DOHH2 (cell line): ENCODE data around the gene CEP295NL.

Experiments used
- H3F3A ChIP-seq: fragments of 200-600 bp; sonication (generic), shearing (Covaris generic); 2 replicates; pipeline ENCODE4 v1.6.0; 2016; ENCODE audit warnings: antibody characterized with exemption, mild to moderate bottlenecking; ENCODE audit not compliant: control insufficient read depth, insufficient read depth
- H3K27ac ChIP-seq: fragments of 200-600 bp; sonication (generic); 2 replicates; pipeline ENCODE4 v1.5.1; 2014; ENCODE audit warnings: low read depth, mild to moderate bottlenecking, low read length, moderate library complexity
- H3K27me3 ChIP-seq: fragments of 200-600 bp; sonication (generic); 2 replicates; pipeline ENCODE4 v1.6.1; 2014; ENCODE audit warnings: mild to moderate bottlenecking, low read length, mixed read lengths; ENCODE audit not compliant: control insufficient read depth
- H3K36me3 ChIP-seq: fragments of 200-600 bp; sonication (generic); 2 replicates; pipeline ENCODE4 v1.6.1; 2014; ENCODE audit warnings: mild to moderate bottlenecking, low read length, moderate library complexity, mixed read lengths; ENCODE audit not compliant: control insufficient read depth
- H3K4me1 ChIP-seq: fragments of 200-600 bp; sonication (generic); 2 replicates; pipeline ENCODE4 v1.6.1; 2014; ENCODE audit warnings: mild to moderate bottlenecking, low read length, mixed read lengths; ENCODE audit not compliant: control insufficient read depth
- H3K4me2 ChIP-seq: fragments of 200-600 bp; sonication (generic); 2 replicates; pipeline ENCODE4 v1.6.0; 2014; ENCODE audit warnings: mild to moderate bottlenecking, low read length, moderate library complexity
- H3K4me3 ChIP-seq: fragments of 200-600 bp; sonication (generic); 2 replicates; pipeline ENCODE4 v1.5.1; 2014; ENCODE audit warnings: mild to moderate bottlenecking, low read length, mixed read lengths
- H3K79me2 ChIP-seq: fragments of 200-600 bp; sonication (generic); 2 replicates; pipeline ENCODE4 v1.6.1; 2014; ENCODE audit warnings: mild to moderate bottlenecking, low read length, mixed read lengths; ENCODE audit not compliant: control insufficient read depth
- H3K9me2 ChIP-seq: fragments of 200-600 bp; sonication (generic); replicated peaks from 2 replicates; pipeline ENCODE4 v1.6.1; 2014; ENCODE audit warnings: mild to moderate bottlenecking, low read length, mixed read lengths; ENCODE audit not compliant: control insufficient read depth
- H3K9me3 ChIP-seq: fragments of 200-600 bp; sonication (generic); 2 replicates; pipeline ENCODE4 v1.6.1; 2014; ENCODE audit warnings: antibody characterized with exemption, low read length, mixed read lengths; ENCODE audit not compliant: control insufficient read depth, insufficient read depth
- H4K20me1 ChIP-seq: fragments of 200-600 bp; sonication (generic); 2 replicates; pipeline ENCODE4 v1.6.0; 2014; ENCODE audit warnings: low read depth, mild to moderate bottlenecking, antibody characterized with exemption, low read length, moderate library complexity; ENCODE audit not compliant: control insufficient read depth, insufficient read depth
- EZH2phosphoT487 ChIP-seq: fragments of 200-600 bp; sonication (generic); IDR thresholded peaks from 2 replicates; pipeline ENCODE4 v1.6.1; 2017; ENCODE audit warnings: borderline replicate concordance, mild to moderate bottlenecking, antibody characterized with exemption, low read length, moderate library complexity, mixed read lengths
- TF ChIP-seq, protein P1 (sequence below): fragments of 200-600 bp; sonication (generic); IDR thresholded peaks from one replicate; pipeline ENCODE4 v1.5.1; 2014; ENCODE audit warnings: antibody characterized with exemption, mild to moderate bottlenecking, low read depth, low read length; ENCODE audit not compliant: poor library complexity, severe bottlenecking

CEP295NL gene

DNA sequence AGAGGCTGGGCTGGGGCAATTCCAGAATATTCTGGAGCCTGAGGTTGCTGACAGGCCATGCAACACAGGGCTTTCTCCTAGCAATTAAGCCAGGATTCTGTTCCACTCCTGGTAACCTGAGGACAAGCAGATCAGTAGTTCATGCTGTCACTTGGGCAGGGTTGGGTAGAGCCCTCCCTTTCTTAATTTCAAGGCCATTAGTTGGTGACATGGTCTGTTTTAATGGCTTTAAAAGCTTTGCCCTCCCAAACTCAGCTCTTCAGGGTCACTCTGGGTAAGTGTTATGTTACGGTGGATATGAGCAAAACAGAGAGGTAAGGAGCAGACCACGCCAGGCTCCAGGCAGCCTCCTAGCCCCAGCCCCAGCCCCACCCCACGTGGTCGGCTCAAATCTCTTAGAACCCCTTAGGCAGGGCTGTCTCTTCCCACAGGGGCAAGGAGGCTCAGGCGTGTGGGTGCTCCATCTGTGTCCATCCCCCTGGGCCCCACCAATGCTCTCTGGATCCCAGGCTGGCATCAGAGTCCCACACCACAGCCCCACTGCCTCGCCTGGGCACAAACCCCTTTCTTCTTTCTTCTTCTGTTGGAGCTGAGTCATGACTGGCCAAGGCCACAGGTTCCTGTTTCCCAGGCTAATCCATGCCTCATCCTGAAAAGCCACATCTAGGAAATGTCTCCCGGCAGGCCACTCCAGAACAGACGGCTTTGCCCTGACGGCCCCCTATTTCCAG, 27.5 kb downstream of the CEP295NL start:
- no peaks in the 10 kb centered on the region for H3K36me3 ChIP-seq
- H3K9me3 ChIP-seq = no peaks in the 10 kb centered on the region
- no peaks in the 10 kb centered on the region for H3K4me1 ChIP-seq
- H4K20me1 ChIP-seq = no peaks in the 10 kb centered on the region
- TF ChIP-seq, protein P1, sequence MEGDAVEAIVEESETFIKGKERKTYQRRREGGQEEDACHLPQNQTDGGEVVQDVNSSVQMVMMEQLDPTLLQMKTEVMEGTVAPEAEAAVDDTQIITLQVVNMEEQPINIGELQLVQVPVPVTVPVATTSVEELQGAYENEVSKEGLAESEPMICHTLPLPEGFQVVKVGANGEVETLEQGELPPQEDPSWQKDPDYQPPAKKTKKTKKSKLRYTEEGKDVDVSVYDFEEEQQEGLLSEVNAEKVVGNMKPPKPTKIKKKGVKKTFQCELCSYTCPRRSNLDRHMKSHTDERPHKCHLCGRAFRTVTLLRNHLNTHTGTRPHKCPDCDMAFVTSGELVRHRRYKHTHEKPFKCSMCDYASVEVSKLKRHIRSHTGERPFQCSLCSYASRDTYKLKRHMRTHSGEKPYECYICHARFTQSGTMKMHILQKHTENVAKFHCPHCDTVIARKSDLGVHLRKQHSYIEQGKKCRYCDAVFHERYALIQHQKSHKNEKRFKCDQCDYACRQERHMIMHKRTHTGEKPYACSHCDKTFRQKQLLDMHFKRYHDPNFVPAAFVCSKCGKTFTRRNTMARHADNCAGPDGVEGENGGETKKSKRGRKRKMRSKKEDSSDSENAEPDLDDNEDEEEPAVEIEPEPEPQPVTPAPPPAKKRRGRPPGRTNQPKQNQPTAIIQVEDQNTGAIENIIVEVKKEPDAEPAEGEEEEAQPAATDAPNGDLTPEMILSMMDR = no peak
- no peak for TF ChIP-seq EZH2phosphoT487
- no peaks in the 10 kb centered on the region for H3F3A ChIP-seq
- H3K4me3 ChIP-seq = no peak overlapping the region
- no peak overlapping the region for H3K27ac ChIP-seq
- peaks cover 8% of the 10 kb centered on the region; the same call in 1 of the 2 replicates for H3K27me3 ChIP-seq
- no peak overlapping the region for H3K4me2 ChIP-seq
- H3K9me2 ChIP-seq = no peaks in the 10 kb centered on the region
- H3K79me2 ChIP-seq = no peaks in the 10 kb centered on the region

DNA sequence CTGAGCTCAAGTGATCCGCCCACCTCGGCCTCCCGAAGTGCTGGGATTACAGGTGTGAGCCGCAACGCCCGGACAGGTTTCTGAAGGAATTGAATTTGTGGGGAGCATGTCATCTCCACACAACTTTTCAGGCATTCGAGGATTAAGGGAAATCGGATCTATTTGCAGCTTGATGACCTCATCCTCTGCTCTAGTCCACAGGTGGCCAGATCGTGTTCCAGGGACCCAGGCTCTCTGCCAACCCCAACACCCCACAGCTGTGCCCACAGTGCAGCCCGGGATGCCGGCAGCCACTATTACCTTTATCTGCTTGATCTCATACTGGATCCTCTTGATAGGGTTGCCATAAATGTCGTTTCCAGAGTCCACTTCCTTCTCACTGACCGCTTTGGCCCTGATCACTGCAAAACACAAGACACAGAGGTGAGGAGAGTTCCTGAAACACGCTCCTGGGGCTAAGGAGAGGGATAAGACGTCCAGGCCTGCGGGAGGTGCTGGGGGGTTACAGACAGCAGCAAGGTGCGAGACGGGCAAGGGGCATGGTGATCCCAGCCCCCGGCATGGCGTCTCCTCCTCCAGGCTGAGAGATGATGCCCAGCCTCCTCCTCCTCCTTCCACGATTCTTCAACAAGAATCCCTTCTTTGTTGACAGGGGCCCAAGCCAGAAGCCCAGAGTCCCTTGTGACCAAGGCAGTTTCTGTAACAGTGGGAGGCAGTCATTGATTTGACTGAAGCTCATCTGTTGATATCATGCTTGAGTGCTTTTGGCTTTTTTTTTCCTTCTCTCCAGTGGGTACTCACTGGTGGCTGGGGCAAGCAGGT, 29.3 kb downstream of the CEP295NL start:
- Histone ChIP-seq H3K4me1 (no peaks in the 10 kb centered on the region), H3F3A (no peaks in the 10 kb centered on the region), H3K4me3 (no peak overlapping the region), H3K79me2 (no peaks in the 10 kb centered on the region), H3K9me3 (no peaks in the 10 kb centered on the region), H3K9me2 (no peaks in the 10 kb centered on the region), H4K20me1 (no peaks in the 10 kb centered on the region), H3K4me2 (no peak overlapping the region), H3K27ac (no peak overlapping the region), H3K36me3 (no peaks in the 10 kb centered on the region), H3K27me3 (no peaks in the 10 kb centered on the region; the same call in 1 of the 2 replicates)
- TF ChIP-seq EZH2phosphoT487 = no peak
- TF ChIP-seq, protein P1 = no peak

DNA sequence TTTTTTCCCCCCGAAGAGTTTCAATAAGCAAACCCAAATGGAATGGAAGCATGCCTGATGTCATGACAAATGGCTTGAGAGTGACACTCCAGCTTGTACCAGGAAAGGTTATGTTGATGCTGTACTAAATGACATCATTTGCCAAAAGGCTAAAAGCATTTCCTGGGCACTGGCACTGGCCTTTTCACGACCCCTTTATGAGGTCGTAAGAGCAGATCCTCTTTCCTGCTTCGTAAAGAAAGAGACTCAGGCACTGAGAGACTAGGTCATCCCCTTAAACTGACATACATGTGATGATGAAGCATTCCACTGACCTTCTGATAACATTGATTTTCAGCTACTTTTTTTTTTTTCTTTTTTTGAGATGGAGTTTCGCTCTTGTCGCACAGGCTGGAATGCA, 30.5 kb downstream of the CEP295NL start:
- no peak for TF ChIP-seq EZH2phosphoT487
- TF ChIP-seq, protein P1 = no peak
- Histone ChIP-seq H3K79me2 (no peaks in the 10 kb centered on the region), H3K27me3 (peaks cover 3% of the 10 kb centered on the region), H3K9me3 (no peaks in the 10 kb centered on the region), H3K36me3 (no peaks in the 10 kb centered on the region), H3K4me2 (no peak overlapping the region), H3K4me1 (no peaks in the 10 kb centered on the region), H4K20me1 (no peaks in the 10 kb centered on the region), H3F3A (no peaks in the 10 kb centered on the region), H3K4me3 (no peak overlapping the region), H3K9me2 (no peaks in the 10 kb centered on the region), H3K27ac (no peak overlapping the region)
